GM12891 (cell line): ENCODE results near the gene PTPRU.

Experiments used
- POLR2A ChIP-seq: IDR thresholded peaks from 2 replicates; pipeline ENCODE4 v1.6.1; 2011; ENCODE audit warnings: low read depth, low read length, control low read depth
- POLR2AphosphoS5 ChIP-seq: IDR thresholded peaks from 2 replicates; pipeline ENCODE4 v1.6.1; 2011; ENCODE audit warnings: low read depth, low read length, control low read depth
- TAF1 ChIP-seq: IDR thresholded peaks from 2 replicates; pipeline ENCODE4 v1.6.1; 2011; ENCODE audit warnings: low read depth, low read length, control low read depth

DNA sequence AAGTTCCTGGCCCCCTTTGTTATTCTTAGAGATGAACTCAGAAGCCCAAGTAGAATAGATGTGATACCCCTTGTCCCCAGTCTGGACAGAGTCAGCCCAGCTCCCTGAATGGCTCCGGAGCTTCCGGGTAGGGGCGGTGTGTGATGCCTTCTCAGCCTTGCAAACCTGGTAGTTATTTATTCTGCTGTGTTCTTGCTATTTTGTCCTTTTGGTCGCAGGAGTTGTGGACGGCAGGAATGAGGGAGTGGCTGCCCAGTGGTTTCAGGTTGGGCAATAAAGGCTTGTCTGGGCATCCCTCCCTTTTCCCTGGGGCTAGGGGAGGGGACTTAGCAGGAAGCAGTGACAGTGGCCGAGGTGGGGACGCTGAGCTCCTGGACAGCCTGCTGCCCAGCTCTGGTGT, 2.8 kb downstream of the PTPRU start:
- no peak for TF ChIP-seq POLR2A
- TF ChIP-seq POLR2AphosphoS5: no peak
- no peak for TF ChIP-seq TAF1
